Fibroblast of peridontal ligament (primary cell): ENCODE data around the gene XCR1.
"Not testable (repeated sequence)": the region's sequence is repeated elsewhere in the genome, so short reads cannot be mapped to it uniquely, and the experiment has no call there.

ENCODE experiments used
- DNase-seq: peaks from one replicate; pipeline ENCODE4 v3.0.0-alpha.2; 2010; ENCODE audit errors: extremely low read depth

Gene XCR1

DNA sequence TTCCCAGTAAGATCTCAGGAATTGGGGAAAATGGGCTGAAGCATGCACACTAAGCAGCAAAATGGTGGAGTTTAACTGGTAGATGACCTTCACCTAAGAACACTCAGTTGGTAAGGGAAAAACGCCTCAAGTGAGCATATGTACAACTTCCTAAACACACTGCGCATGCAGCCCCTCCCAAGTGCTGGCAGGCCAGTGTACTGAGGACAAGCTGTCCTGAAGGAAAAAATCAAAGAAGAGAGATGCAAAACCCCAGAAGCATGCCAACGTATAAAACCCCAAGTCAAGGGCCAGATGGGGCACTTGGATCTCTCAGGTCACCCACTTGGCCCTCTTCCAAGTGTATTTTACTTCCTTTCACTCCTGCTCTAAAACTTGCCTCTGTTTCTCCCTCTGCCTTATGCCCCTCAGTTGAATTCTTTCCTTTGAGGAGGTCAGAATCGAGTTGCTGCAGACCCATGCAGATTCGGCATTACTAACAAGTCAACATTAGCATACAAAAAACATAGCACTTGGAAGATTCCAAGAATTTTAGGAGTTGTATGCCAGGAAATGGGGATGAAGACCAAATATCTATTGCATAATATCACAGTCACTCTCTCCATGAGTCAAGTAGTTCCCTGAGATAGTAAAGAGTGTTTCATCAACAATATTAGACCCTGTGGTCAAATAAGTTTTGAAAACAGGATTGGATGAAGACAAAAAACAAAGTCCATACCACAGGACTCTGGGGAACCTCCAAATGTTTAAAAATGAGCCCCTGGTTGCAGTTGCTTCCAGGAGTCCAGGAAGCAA is 20.8 kb downstream of the XCR1 start:
- DNase-seq: peak; percentile 95

DNA sequence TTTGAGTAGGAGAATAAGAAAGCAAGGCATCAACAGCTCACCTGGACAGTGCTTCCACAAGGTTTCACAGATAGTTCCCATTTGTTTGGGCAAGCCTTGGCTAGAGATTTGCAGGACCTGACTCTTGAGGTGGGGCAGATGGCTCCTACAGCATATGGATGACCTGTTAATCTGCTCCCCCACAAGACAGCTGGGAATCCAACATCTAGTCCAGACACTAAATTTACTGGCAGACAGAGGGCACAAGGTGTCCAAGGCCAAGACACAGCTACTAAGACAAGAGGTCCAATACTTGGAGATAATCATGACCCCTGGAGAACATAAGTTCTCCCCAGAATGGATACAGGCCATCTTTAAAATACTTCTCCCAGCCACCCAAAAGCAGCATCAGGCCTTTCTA is 23.6 kb downstream of the XCR1 start:
- not testable (repeated sequence) for DNase-seq

DNA sequence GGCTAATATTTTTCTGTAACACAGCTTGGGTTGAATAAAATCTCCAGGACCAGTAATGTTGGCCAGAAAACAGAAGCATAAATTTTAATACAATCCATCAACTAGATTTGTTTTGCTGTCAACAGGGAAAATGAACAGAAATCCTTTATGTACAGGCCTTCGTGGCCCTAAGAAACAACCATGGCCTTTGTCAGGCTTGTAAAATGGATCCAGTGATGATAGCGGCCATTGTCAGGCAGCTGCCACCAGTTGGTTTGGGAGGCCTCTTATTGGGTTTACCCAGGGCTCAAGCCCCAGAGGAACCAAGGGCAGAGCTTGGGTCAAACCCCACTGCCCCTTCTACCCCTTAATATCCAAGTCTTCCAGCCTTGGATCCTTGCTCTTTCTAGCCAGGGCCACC is 26.1 kb downstream of the XCR1 start:
- DNase-seq: no peak

DNA sequence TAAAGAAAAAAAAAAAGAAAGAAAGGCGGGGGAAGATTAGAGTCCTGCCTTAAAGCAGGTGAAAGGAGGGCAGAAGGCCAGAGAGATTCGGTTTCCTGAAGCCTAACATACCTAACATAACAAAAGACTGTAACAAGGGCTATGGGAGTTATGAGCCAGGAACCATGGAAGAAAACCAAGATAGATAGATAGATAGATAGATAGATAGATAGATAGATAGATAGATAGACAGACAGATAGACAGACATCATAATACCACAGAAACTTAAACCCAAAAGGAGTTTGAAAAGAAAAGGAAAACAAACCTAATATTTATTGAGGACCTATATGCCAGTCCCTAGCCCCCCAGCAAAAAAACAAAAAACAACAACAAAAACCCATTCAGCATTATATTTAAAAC is 29.3 kb downstream of the XCR1 start:
- no peak for DNase-seq

DNA sequence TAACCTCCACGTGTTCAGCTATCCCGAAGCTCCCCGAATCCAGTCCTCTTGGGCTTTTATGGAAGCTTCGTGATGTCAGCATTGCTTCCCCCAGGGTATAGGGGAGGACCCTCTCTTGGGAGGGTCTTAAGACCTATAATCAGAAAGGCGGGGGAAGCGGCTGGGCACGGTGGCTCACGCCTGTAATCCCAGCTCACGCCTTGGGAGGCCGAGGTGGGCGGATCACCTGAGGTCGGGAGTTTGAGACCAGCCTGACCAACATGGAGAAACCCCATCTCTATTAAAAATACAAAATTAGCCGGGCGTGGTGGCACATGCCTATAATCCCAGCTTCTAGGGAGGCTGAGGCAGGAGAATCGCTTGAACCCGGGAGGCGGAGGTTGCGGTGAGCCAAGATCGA is 29.8 kb downstream of the XCR1 start:
- DNase-seq: not testable (repeated sequence)

DNA sequence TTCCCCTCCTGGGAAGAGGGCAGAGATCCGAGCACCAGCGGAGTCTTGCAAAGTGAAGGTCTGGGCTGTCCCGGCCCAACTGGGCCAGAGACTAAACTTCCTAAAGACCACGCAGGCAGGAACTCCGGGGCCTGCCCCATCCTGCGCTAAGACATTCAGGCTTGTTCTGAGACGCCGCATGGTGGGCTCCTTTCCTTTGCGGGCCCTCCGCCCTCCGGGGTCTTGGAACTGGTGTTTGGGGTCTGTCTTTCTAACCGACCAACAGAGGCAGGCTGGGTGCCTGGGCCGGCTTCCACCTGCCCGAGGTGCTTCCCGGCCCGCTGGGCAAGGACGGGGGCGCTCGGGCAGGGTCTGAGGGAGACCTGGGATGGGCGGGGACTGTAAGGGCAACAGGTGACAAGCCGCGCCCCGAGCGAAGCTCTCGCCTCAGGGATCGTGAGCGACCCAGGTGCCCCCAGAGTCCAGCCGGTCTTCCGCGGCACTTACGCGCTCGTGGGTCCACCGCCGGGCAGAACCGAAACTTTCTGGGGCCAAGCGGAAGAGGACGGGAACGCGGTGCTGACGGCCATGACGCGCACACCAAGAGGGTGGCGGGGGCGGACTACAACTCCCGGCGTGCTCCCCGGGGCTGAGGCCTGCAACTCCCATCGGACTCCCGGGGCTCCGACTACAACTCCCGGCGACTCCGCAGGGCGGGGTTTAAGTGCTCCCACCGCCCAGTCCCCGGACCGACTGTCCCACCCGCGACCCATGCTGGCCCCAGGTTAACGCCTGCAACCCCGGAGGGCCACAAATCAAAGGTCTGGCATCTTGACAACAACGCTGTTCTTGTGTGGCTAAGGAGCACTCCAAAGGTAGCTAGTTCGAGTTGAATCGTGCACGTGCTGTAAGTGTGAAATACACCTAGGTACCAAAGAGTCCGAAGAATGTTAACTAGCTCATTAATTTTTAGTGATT is 31.8 kb downstream of the XCR1 start, which contains the start of gene FYCO1:
Gene FYCO1, minus strand, starts transcription at position 589 of the 957 bp plus-strand sequence. CDS start 10,914 bp downstream, outside the sequence.
- DNase-seq: peak; percentile 86

DNA sequence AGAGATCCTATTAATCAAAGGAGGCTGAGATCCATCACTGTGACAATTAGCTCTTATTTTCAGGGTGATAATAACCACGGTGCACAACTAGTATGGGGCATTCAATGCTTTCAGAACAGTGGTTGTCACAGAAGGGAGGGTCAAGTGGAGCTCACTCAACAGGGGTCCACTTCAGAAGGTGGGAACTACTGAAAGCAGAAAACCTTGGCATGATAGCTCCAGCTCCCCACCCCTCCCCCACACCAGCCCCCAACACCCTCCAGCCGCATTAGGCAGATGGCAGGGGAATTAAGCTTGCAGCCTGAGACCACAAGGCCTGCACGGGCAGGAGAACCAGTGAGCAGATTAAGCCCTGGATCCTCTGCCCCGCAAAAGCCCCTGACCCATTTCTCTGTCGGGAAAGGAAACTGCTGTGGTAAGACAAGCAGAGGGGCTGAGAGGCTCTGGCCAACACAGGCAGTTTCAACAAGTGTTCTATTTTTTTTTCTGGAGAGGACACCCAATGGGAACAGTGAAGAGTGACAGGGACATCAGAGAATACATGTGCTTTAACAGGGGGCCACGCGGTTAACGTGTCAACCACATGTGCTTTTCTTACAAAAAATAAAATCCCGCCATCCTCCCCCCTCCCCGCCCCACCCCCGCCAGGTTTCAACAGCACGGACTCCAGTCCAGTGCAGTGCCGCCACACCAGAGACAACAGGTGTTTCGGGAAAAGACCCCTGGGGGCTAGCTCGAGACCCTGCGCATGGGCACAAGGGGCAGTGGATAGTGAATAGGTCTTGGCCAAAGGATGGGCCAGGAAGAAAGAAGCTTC is 32.7 kb downstream of the XCR1 start:
- DNase-seq: no peak

DNA sequence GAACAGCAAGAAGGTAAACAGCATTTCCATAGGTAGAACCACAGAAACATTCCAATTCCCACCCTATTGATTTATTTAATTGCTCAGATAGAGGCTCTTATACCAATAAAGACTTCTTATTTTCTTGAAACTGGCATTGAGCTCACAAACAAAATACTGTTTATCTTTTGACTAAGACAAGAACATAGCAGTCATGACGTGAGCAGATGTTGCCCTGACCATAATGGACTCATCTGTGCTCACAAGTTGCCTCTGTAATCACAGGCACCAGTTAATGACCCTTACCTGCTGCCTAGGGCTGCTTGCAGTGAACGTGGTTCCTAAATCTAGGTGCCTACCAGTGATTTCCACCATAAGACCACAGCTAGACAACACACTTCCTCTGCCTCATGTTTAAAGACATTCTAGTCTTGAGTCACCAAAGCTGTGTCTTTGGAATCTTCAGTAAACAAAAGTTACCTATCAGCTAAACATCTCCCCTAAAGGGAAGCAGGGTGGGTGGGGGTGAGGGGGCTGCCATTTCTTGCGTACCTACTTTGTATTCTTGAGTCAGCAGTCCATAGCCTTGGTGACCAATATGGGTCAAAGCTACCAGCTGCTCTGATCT is 33.8 kb downstream of the XCR1 start:
- DNase-seq: peak; percentile 71

DNA sequence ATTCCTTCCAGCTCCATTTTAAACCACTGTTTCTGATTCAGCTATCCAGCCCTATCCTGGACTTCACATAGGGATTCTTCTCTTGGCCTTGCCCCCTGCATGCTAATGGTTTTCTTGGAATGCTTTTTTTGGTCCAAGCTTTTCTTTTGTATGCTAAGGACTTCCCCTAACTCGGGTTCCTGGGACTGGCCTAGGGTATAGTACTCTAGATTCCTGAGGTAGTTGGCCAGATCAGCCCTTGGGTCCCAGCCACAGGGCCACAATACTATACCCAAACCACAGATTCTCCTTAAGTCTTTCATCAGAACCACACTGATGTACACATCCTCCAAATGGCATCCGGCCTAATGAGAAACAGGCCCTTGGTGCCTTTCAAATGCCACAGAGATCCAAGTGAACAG is 34.5 kb downstream of the XCR1 start:
- peak; percentile 100 for DNase-seq

DNA sequence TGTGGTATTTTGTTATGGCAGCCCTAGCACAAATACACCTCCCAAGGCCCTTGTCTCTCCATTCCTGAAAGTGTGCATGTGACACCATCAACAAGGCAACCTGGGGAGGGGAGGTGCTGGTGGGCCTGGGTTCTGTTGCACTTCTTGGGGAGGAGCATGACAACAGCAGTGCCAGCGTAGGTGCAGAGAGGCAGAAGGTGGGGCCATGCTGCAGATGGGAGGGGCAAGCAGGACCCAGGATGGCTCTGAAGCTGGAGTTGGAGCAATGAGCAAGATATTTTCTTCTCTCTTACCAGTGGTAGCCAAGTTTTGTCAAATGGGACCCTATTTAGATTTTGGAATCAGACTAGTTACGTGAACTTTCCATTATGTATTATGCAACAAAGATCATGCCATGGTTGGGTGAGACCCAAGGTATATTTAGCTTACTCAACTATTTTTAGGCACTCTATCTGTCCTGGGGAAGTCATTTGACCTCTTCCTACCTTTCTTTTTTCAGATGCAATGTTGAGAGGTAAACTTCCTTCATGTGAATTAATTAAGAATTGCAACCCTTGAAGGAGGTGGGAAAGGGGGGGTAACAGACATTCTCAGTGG is 35.1 kb downstream of the XCR1 start:
- DNase-seq: peak; percentile 73

DNA sequence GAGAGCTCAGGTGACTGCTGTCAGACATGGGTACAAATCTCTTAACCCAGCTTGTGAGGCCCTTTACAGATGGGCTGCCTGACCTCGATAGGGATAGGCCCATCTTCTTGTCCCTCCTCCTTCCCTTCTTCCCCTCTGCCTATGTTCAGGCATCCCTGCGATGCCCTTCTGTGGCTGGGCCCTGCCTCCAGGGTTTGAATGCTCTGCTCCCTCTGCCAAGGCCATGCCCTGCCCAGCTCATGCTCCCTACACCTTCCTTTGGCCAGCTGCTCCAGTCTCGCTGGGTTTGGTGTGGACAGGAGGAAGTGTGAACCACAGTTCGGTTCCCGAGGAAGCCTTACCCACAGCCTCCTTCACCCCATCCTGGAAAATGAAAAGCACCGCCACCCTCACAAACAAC is 35.9 kb downstream of the XCR1 start:
- DNase-seq: no peak

DNA sequence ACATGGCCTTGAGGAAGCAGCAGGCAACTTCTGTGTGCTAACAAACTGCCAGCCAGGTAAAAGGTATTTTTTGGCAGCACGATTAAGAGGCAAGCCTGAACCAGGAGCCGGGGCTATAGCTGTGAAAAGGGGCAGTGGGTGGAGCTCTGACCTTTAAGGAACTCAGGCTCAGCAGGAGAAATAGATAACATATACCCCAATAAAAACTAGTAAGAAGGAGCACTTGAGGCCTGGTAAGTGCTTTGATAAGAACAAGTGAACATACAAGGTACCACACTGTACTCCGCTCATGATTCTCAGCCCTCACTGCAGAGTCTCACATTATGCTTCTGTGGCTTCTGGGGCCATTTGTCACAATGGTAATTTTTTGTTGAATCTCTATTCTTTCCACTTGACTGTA is 37.1 kb downstream of the XCR1 start:
- no peak for DNase-seq

DNA sequence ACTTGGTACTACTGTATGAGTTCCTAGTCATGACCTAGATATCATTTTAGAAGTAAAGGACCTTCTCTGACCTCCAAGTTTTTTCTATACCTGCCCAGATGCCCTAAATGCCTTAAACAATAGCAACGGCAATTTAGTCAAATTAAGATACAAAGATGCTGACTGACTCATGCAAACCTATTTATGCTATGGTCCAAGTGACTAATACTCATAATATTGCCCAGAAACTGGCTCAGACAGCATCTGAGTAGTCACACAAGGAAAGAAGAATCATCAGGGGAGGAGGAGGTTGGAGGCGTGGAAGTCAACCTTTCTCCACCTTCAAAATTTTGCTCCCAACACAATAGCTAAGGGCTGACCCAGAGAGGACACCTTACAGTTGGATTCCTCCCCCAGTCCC is 38.5 kb downstream of the XCR1 start:
- DNase-seq: peak; percentile 85

DNA sequence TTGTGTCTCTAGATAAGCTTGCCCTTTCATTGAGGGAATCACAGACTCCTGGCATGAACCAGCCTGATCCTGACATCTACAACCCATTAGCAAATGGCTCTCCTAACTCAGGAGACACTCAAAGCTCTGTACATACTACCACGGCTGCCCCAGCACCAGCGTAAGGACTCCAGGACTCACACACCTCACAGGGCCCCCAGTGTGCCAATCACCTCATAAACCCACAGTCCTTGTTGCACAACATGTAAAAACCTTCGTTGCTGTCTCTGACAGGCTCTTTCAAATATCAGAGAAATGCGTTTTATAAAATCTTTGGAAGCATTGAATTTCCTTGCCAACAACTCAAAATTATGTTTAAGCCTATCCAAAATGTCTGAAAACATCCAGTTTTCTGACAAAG is 38.9 kb downstream of the XCR1 start:
- DNase-seq: no peak

DNA sequence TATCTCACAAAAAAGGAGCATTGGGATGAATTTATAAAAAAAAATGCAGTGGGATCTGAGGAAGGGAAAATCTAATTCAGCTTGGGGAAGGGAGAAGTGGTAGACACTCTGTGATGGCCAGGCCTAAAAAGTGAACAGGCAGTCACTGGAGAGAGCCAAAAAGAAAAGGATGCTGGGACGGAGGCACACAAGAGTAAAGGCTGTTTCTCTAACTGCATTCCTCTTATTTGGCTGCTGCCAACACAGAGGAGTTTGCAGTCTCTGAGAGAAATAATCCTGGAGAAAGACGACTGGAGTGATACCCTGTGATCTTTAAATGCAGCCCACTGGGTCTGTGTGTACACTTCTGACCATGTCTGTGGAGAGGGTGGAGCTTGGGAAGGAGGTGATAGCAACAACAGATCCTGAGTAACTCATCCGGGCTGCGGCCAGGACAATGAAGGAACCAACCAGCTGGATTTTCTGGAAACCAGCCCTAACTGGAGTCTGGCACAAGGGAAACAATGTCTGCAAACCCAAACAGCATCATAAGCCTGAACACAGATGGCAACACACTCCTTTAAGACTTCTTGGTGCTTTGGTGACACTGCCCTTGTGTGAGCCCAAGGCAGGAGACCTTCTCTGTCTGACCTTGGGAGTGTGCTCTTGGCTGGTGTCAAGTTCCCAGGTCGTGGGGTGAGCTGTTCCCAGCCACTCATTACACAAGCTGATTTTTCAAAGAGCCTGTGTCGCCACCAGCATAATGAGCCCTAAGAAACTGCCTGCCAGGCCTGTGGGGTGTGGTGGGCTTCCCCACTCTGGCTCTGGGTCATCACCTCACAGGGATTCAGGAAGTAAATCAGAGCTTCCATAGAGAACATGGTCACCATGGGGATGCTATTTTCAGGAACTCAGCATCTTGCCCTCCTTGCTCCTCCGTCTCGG is 39.7 kb downstream of the XCR1 start:
- DNase-seq: peak; percentile 73

DNA sequence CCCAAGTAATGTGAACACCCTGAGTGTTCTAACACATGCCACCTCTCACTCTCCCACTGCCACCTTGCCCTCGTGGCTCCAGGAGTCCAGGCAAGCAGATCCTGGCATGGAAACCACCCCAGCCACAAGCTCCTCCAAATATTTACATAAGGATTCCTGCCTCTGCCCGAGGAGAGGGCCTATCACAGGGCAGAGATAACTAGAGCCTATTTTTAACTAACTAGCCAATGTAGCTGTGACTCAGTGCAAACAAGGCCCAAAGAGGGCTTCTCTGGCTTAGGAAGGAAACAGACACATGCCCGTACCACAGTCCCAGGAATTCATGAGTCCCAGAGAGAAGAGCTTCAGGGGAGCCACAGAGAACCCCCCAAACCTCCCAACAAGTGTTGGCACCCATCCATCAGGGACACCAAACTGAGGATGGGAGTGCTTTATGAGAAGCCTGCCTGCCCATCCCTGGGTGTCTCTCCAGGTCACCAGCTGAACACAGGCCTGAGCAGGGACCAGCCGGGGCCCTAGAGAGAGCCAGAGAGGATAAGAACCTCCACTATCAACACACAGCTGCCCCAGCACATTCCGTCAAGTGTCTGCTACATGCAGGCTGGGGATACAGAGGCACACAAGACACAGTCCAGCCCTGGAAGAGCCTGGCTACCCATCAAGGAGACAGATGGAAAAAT is 40.8 kb downstream of the XCR1 start:
- DNase-seq: peak; percentile 82

DNA sequence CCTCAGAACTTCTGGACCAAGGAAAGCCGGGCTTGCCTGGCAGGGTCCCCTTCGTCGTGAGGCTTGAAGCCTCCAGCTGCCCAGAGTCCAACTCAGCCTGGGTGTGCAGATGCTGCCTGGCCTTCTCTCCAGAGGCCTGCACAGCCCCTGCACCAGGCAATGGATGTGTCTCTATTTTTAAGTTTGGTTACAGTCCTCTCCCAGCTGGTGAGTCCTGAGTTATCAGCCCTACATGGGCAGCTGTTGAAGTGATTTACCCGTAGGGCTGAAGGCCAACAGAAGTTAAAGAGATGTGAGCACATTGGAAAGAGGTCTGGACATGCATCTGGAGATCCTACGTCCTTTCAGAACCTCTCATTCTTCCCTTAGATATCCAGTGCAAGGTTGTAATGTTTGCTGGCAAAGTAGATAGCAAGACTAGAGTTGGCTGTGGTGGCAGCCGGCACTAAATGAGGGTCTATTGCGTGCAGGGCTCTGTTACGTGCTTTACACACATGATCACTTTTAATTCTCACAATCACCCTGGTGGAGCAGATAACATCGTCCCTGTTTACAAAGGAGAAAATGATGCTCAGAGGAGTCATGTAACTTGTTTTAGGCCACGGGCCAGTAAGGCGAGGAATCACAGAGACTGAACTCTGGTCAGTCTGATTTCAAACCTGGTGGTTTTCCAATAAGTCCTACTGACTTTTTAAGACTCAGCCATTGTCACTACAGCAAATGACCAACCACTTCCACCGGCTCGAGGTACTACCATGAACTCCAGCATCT is 41.6 kb downstream of the XCR1 start:
- DNase-seq: peak; percentile 19
